Activated B cell treated with CpG ODN at 0.5 μM for 24 hours (primary cell): ENCODE measurements around the gene SEZ6L. TPM values are rescaled to one million over a fixed set of nuclear protein-coding genes. Genes with fewer than 3 reads are reported as not detected.

ENCODE experiments used
- ATAC-seq: fragments of 200-7000 bp; cut with Tn5 transposase; one replicate; pipeline ENCODE4 v1.10.0; 2021; ENCODE audit warnings: low read depth, mild to moderate bottlenecking, moderate library complexity
- CTCF ChIA-PET: fragments of 350-600 bp; sonication (Branson Sonifier 250); formaldehyde crosslinking; loops from one replicate; lab custom pipeline; 2021; ENCODE audit warnings: antibody characterized with exemption; lab: Charles Lee
- POLR2A ChIA-PET: fragments of 350-600 bp; sonication (Branson Sonifier 250); formaldehyde crosslinking; loops from one replicate; lab custom pipeline; 2021; ENCODE audit warnings: antibody characterized with exemption; lab: Charles Lee
- DNase-seq: peaks from one replicate; pipeline ENCODE4 v3.0.0; 2022
- H3K27ac Mint-ChIP-seq: one replicate; pipeline ENCODE4 v1.8.0; 2020; ENCODE audit warnings: mixed read lengths
- H3K27me3 Mint-ChIP-seq: one replicate; pipeline ENCODE4 v1.8.0; 2021; ENCODE audit warnings: mixed read lengths
- H3K36me3 Mint-ChIP-seq: one replicate; pipeline ENCODE4 v1.8.0; 2021; ENCODE audit warnings: low read depth, mixed read lengths
- H3K4me1 Mint-ChIP-seq: one replicate; pipeline ENCODE4 v1.8.0; 2021; ENCODE audit warnings: mixed read lengths
- H3K4me3 Mint-ChIP-seq: one replicate; pipeline ENCODE4 v1.8.0; 2020; ENCODE audit warnings: mild to moderate bottlenecking, mixed read lengths
- H3K9me3 Mint-ChIP-seq: one replicate; pipeline ENCODE4 v1.8.0; 2020; ENCODE audit warnings: mixed read lengths
- intact Hi-C: fragments of 100-400 bp; cut with micrococcal nuclease; formaldehyde crosslinking; loops from one replicate; pipeline ENCODE4 v1.15.1; 2024
- total RNA-seq: library from RNA; stranded (reverse); gene quantifications from 2 replicates; pipeline ENCODE4 v1.2.3, GENCODE V29; 2022
- TF ChIP-seq, protein P1 (sequence below): fragments of 200-600 bp; IDR thresholded peaks from one replicate; pipeline ENCODE4 v1.8.0; 2022; ENCODE audit warnings: antibody characterized with exemption, mild to moderate bottlenecking

The SEZ6L gene
- total RNA-seq, 1 donor from 2014 or later = not detected

DNA sequence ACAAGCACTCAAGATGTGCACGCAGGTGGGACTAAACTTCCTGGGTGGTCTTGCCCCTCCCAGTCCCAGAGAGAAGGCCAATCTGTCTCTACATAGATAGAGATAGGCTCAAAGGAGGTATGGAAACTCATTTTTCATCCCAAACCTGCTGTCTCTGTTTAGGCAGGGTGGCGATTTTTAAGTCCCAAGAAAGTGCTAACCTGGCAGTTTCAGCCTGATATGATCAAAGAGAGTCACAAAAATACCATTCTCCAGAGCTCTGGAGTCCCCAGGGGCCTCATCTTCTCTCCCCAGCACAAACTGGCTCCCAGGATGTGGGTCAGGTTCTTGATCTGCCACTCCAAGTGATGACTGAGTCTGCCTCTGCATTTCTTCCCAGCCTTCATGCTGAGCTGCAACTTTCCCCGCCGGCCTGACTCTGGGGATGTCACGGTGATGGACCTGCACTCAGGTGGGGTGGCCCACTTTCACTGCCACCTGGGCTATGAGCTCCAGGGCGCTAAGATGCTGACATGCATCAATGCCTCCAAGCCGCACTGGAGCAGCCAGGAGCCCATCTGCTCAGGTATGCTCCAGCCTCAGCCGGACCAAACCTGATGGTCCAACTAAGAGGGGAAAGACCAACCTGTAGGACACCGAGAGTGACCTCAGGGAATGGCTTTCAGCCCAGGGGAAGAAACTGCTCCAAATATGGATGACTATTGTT is 129.5 kb downstream of the SEZ6L start:
- Mint-ChIP-seq H3K36me3 (no peaks in the 10 kb centered on the region), H3K27ac (no peak overlapping the region), H3K9me3 (no peaks in the 10 kb centered on the region), H3K27me3 (peaks cover 21% of the 10 kb centered on the region), H3K4me3 (no peak overlapping the region), H3K4me1 (peaks cover 14% of the 10 kb centered on the region)
- DNase-seq = no peak
- TF ChIP-seq, protein P1, sequence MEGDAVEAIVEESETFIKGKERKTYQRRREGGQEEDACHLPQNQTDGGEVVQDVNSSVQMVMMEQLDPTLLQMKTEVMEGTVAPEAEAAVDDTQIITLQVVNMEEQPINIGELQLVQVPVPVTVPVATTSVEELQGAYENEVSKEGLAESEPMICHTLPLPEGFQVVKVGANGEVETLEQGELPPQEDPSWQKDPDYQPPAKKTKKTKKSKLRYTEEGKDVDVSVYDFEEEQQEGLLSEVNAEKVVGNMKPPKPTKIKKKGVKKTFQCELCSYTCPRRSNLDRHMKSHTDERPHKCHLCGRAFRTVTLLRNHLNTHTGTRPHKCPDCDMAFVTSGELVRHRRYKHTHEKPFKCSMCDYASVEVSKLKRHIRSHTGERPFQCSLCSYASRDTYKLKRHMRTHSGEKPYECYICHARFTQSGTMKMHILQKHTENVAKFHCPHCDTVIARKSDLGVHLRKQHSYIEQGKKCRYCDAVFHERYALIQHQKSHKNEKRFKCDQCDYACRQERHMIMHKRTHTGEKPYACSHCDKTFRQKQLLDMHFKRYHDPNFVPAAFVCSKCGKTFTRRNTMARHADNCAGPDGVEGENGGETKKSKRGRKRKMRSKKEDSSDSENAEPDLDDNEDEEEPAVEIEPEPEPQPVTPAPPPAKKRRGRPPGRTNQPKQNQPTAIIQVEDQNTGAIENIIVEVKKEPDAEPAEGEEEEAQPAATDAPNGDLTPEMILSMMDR = no peak
- ATAC-seq = no peak
- ChIA-PET CTCF (no interaction called here), POLR2A (no interaction called here)
- intact Hi-C loops = no loop called here

DNA sequence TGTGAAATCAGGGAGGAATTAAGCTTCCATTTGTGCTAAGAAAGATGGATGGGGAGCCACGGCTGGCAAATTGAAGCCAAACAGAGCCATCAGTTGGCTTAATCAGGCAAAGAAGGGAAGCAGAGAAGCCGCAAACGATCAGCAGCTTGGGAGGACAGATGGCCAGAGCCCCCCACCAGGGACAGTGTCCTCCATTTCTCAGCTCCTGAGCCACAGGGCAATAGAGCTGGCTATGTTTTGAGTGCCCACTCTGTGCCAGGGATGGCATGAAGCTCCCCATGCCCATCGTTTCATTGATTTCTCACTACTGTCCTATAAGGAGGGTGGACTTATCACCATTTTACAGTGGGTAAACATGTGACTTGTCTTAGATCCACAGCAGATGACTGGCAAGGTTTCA is 133.5 kb downstream of the SEZ6L start:
- no peak overlapping the region for H3K27ac Mint-ChIP-seq
- H3K4me3 Mint-ChIP-seq = no peak overlapping the region
- POLR2A ChIA-PET = interaction anchor here (0.6 kb wide), 1 partner anchor 11 kb away, joined by 3 read pairs; no protein-coding TSS in a partner anchor
- intact Hi-C loops = no loop called here
- peaks cover 33% of the 10 kb centered on the region for H3K27me3 Mint-ChIP-seq
- CTCF ChIA-PET = no interaction called here
- DNase-seq = no peak
- no peaks in the 10 kb centered on the region for H3K9me3 Mint-ChIP-seq
- no peaks in the 10 kb centered on the region for H3K4me1 Mint-ChIP-seq
- no peaks in the 10 kb centered on the region for H3K36me3 Mint-ChIP-seq
- no peak for ATAC-seq
- TF ChIP-seq, protein P1 = no peak

DNA sequence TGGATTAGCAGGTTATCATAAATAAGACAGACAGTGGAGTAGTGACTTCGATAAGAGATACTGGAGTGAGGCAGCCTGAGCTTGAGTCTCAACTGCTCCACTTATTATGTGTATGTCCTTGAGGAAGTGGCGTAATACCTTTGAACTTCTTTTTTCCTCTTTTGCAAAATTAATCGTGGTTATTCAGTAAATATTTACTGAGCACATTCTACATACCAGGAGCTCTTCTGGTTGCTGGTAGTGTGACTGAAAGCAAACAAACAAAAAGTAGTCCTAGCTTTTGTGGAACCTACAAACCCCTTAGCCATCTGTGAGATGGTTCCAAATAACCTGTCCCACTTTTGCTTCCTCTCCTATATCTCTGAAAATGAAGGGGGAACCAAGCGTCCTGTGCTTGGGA is 134.2 kb downstream of the SEZ6L start:
- DNase-seq (no peak), ATAC-seq (no peak)
- TF ChIP-seq, protein P1 = no peak
- no peak overlapping the region for H3K4me3 Mint-ChIP-seq
- H3K27me3 Mint-ChIP-seq = peaks cover 40% of the 10 kb centered on the region
- CTCF ChIA-PET = no interaction called here
- H3K27ac Mint-ChIP-seq = no peak overlapping the region
- no peaks in the 10 kb centered on the region for H3K9me3 Mint-ChIP-seq
- H3K4me1 Mint-ChIP-seq = no peaks in the 10 kb centered on the region
- POLR2A ChIA-PET = interaction anchor here (0.6 kb wide), 1 partner anchor 15 kb away, joined by 3 read pairs; no protein-coding TSS in a partner anchor
- intact Hi-C loops = no loop called here
- no peaks in the 10 kb centered on the region for H3K36me3 Mint-ChIP-seq

- CTCF ChIA-PET = no interaction called here
- H3K27me3 Mint-ChIP-seq = peaks cover 45% of the 10 kb centered on the region
- ATAC-seq = no peak
These were observed 135.5 kb downstream of the SEZ6L start for GRCh38 chr22:26304730-26305129.

GRCh38 chr22:26308467-26308866 is 139.2 kb downstream of the SEZ6L start:
- TF ChIP-seq, protein P1 = no peak
- DNase-seq = no peak
- POLR2A ChIA-PET = no interaction called here
- ATAC-seq = no peak
- Mint-ChIP-seq H3K27me3 (peaks cover 40% of the 10 kb centered on the region), H3K36me3 (no peaks in the 10 kb centered on the region), H3K9me3 (no peaks in the 10 kb centered on the region), H3K4me3 (no peak overlapping the region), H3K4me1 (no peaks in the 10 kb centered on the region), H3K27ac (no peak overlapping the region)
- intact Hi-C loops = no loop called here
- CTCF ChIA-PET = no interaction called here

More at GRCh38 chr22:26304730-26305129, 135.5 kb downstream of the SEZ6L start:
- POLR2A ChIA-PET = no interaction called here
- TF ChIP-seq, protein P1 = no peak
- no peak overlapping the region for H3K27ac Mint-ChIP-seq
- no peaks in the 10 kb centered on the region for H3K4me1 Mint-ChIP-seq
- H3K9me3 Mint-ChIP-seq = no peaks in the 10 kb centered on the region
- H3K4me3 Mint-ChIP-seq = no peak overlapping the region
- DNase-seq = no peak
- intact Hi-C loops = no loop called here
- no peaks in the 10 kb centered on the region for H3K36me3 Mint-ChIP-seq
